HEK293 (cell line): ENCODE data around the gene GLOD4.

Experiments
- CTCF ChIA-PET: fragments of 350-600 bp; formaldehyde crosslinking; extraction: SDS; loops from one replicate; lab custom pipeline; 2021; ENCODE audit warnings: antibody characterized with exemption; lab: Yijun Ruan, JAX
- POLR2A ChIA-PET: fragments of 300-600 bp; formaldehyde crosslinking; extraction: SDS; loops from one replicate; lab custom pipeline; 2020; ENCODE audit warnings: antibody characterized with exemption, inconsistent platforms; lab: Yijun Ruan, JAX
- H3K27ac ChIP-seq: fragments of 200-500 bp; sonication (Bioruptor generic); 2 replicates; pipeline ENCODE4 v1.5.1; 2014; ENCODE audit warnings: low read depth, low read length, control low read depth, inconsistent platforms; ENCODE audit errors: extremely low read depth
- H3K36me3 ChIP-seq, 2 experiments: fragments of 200-500 bp in 1 of 2; sonication (Bioruptor generic) in 1 of 2; 1 replicate in 1 of 2; 2 replicates in 1 of 2; pipeline ENCODE4 v1.5.1; 2014 to 2017; ENCODE audit warnings: inconsistent platforms in 2 of 2, low read length in 2 of 2; ENCODE audit not compliant: control insufficient read depth in 2 of 2, insufficient read depth in 1 of 2
- H3K4me1 ChIP-seq: fragments of 200-500 bp; sonication (Bioruptor generic); 2 replicates; pipeline ENCODE4 v1.5.1; 2014; ENCODE audit warnings: mild to moderate bottlenecking, low read length, inconsistent platforms; ENCODE audit not compliant: control insufficient read depth, insufficient read depth
- H3K4me3 ChIP-seq: 2 replicates; pipeline ENCODE4 v1.5.1; 2011; ENCODE audit warnings: low read depth, mild to moderate bottlenecking, control low read depth, low read length, moderate library complexity
- H3K9me3 ChIP-seq: fragments of 200-500 bp; sonication (Bioruptor generic); 2 replicates; pipeline ENCODE4 v1.5.1; 2014; ENCODE audit warnings: low read depth, low read length, inconsistent platforms; ENCODE audit not compliant: control insufficient read depth, insufficient read depth
- EGR2 ChIP-seq: fragments of 450-650 bp; formaldehyde crosslinking; IDR thresholded peaks from 2 replicates; pipeline ENCODE4 v1.5.1; 2016; ENCODE audit warnings: low read depth, missing biosample characterization, missing genetic modification characterization
- ELK4 ChIP-seq: IDR thresholded peaks from 2 replicates; pipeline ENCODE4 v1.6.1; 2011; ENCODE audit warnings: mild to moderate bottlenecking, low read depth, low read length, borderline replicate concordance
- GFI1B ChIP-seq: fragments of 450-650 bp; formaldehyde crosslinking; IDR thresholded peaks from 2 replicates; pipeline ENCODE4 v1.5.1; 2016; ENCODE audit warnings: missing biosample characterization, missing genetic modification characterization
- SCRT1 ChIP-seq: fragments of 450-650 bp; formaldehyde crosslinking; IDR thresholded peaks from 2 replicates; pipeline ENCODE4 v1.5.1; 2016; ENCODE audit warnings: missing biosample characterization, missing genetic modification characterization, borderline replicate concordance
- SCRT2 ChIP-seq: fragments of 450-650 bp; formaldehyde crosslinking; IDR thresholded peaks from 2 replicates; pipeline ENCODE4 v1.5.1; 2016; ENCODE audit warnings: missing biosample characterization, missing genetic modification characterization
- YY1 ChIP-seq: fragments of 450-650 bp; formaldehyde crosslinking; IDR thresholded peaks from 2 replicates; pipeline ENCODE4 v1.5.1; 2018; ENCODE audit warnings: missing biosample characterization, missing genetic modification characterization
- YY2 ChIP-seq: fragments of 450-650 bp; formaldehyde crosslinking; IDR thresholded peaks from 2 replicates; pipeline ENCODE4 v1.5.1; 2016; ENCODE audit warnings: missing biosample characterization, missing genetic modification characterization
- ZBTB17 ChIP-seq: fragments of 450-650 bp; formaldehyde crosslinking; IDR thresholded peaks from 2 replicates; pipeline ENCODE4 v1.5.1; 2016; ENCODE audit warnings: missing biosample characterization, missing genetic modification characterization
- ZNF175 ChIP-seq: fragments of 450-650 bp; formaldehyde crosslinking; IDR thresholded peaks from 2 replicates; pipeline ENCODE4 v1.5.1; 2016; ENCODE audit warnings: missing biosample characterization, missing genetic modification characterization
- ZNF280D ChIP-seq: fragments of 450-650 bp; formaldehyde crosslinking; IDR thresholded peaks from 2 replicates; pipeline ENCODE4 v1.5.1; 2016; ENCODE audit warnings: missing biosample characterization, missing genetic modification characterization
- ZNF302 ChIP-seq: fragments of 450-650 bp; formaldehyde crosslinking; IDR thresholded peaks from 2 replicates; pipeline ENCODE4 v1.5.1; 2016; ENCODE audit warnings: missing biosample characterization, missing genetic modification characterization, low read depth
- ZNF426 ChIP-seq: fragments of 450-650 bp; formaldehyde crosslinking; IDR thresholded peaks from 2 replicates; pipeline ENCODE4 v1.5.1; 2017; ENCODE audit warnings: missing biosample characterization, missing genetic modification characterization, mild to moderate bottlenecking, inconsistent platforms, moderate library complexity
- ZNF514 ChIP-seq: fragments of 450-650 bp; formaldehyde crosslinking; IDR thresholded peaks from 2 replicates; pipeline ENCODE4 v1.5.1; 2016; ENCODE audit warnings: missing biosample characterization, missing genetic modification characterization
- ZNF623 ChIP-seq: fragments of 450-650 bp; formaldehyde crosslinking; IDR thresholded peaks from 2 replicates; pipeline ENCODE4 v1.5.1; 2016; ENCODE audit warnings: missing biosample characterization, missing genetic modification characterization
- ZNF626 ChIP-seq: fragments of 450-650 bp; sonication (Bioruptor Pico); formaldehyde crosslinking; IDR thresholded peaks from 2 replicates; pipeline ENCODE4 v1.5.1; 2018; ENCODE audit warnings: missing biosample characterization, missing genetic modification characterization, inconsistent platforms
- ZNF701 ChIP-seq: fragments of 450-650 bp; formaldehyde crosslinking; IDR thresholded peaks from 2 replicates; pipeline ENCODE4 v1.5.1; 2016; ENCODE audit warnings: missing biosample characterization, missing genetic modification characterization
- ZSCAN16 ChIP-seq: fragments of 450-650 bp; formaldehyde crosslinking; IDR thresholded peaks from 2 replicates; pipeline ENCODE4 v1.5.1; 2016; ENCODE audit warnings: missing biosample characterization, missing genetic modification characterization

GLOD4 gene

GRCh38 chr17:811051-811784, 29.1 kb upstream of the GLOD4 start:
- ChIA-PET CTCF (no interaction called here), POLR2A (no interaction called here)
- no peaks in the 10 kb centered on the region for H3K9me3 ChIP-seq
- H3K4me3 ChIP-seq = no peak overlapping the region
- H3K27ac ChIP-seq = no peak overlapping the region
- TF ChIP-seq ZNF280D (no peak), ZNF175 (tag by site-specific recombination) (no peak), ZSCAN16 (no peak), ZNF426 (tag by site-specific recombination) (no peak), ELK4 (no peak), ZBTB17 (no peak)
- H3K4me1 ChIP-seq = no peaks in the 10 kb centered on the region
- peaks cover 4 to 35% of the 10 kb centered on the region in 2 experiments; a peak in 2 of 3 replicates for H3K36me3 ChIP-seq

GRCh38 chr17:807523-808294, 25.6 kb upstream of the GLOD4 start:
- TF ChIP-seq ZNF626 (tag by site-specific recombination) (no peak), GFI1B (tag by site-specific recombination) (no peak), EGR2 (tag by site-specific recombination) (no peak), ZNF514 (no peak), ZNF302 (no peak), ZNF623 (tag by site-specific recombination) (no peak), SCRT1 (tag by site-specific recombination) (peak; percentile 70), ZNF701 (tag by site-specific recombination) (no peak), SCRT2 (peak; percentile 95), YY2 (tag by site-specific recombination) (no peak), YY1 (tag by site-specific recombination) (no peak)
- H3K4me3 ChIP-seq = no peak overlapping the region
- ChIA-PET POLR2A (no interaction called here), CTCF (interaction anchor here (0.6 kb wide), 1 partner anchor 80 kb away, joined by 3 read pairs; no protein-coding TSS in a partner anchor)
- no peak overlapping the region for H3K27ac ChIP-seq
- H3K9me3 ChIP-seq = no peaks in the 10 kb centered on the region
- no peaks in the 10 kb centered on the region for H3K4me1 ChIP-seq
- peaks cover 4 to 20% of the 10 kb centered on the region in 2 experiments; a peak in 2 of 3 replicates for H3K36me3 ChIP-seq
